Lung (tissue), 12 donors: Measurements from ENCODE around the gene ZNF30. TPM values are rescaled to one million over a fixed set of nuclear protein-coding genes. Genes with fewer than 3 reads are reported as not detected.
A peak's percentile ranks its signal among the peaks of the same experiment; 100 is the strongest.

ENCODE experiments used
- ATAC-seq: fragments of 200-7000 bp; cut with Tn5 transposase; one replicate; pipeline ENCODE4 v1.9.1; 2020; ENCODE audit warnings: moderate number of reproducible peaks; ENCODE audit not compliant: insufficient read depth, low FRiP score
- DNase-seq, 3 donors: peaks; one replicate each; pipeline ENCODE4 v3.0.0-alpha.2; 2013 to 2017
- H3K27ac ChIP-seq, 2 donors: one replicate each; pipeline ENCODE4 v1.5.1; 2013; ENCODE audit warnings: mild to moderate bottlenecking in 2 of 2, moderate library complexity in 2 of 2, control low read depth in 1 of 2, inconsistent platforms in 1 of 2, low read depth in 1 of 2, low read length in 1 of 2
- H3K27me3 ChIP-seq, 3 donors: one replicate each; pipeline ENCODE4 v1.5.1; 2013; ENCODE audit warnings: low read length in 2 of 3; ENCODE audit not compliant: control insufficient read depth in 3 of 3, insufficient read depth in 3 of 3
- H3K36me3 ChIP-seq, 4 donors: one replicate each; pipeline ENCODE4 v1.5.1; 2013; ENCODE audit warnings: low read length in 4 of 4, mild to moderate bottlenecking in 1 of 4, moderate library complexity in 1 of 4; ENCODE audit not compliant: control insufficient read depth in 4 of 4, insufficient read depth in 4 of 4
- H3K4me1 ChIP-seq, 5 donors: one replicate each; pipeline ENCODE4 v1.5.1; 2013; ENCODE audit warnings: low read length in 5 of 5, mild to moderate bottlenecking in 2 of 5, moderate library complexity in 1 of 5; ENCODE audit not compliant: control insufficient read depth in 5 of 5, insufficient read depth in 5 of 5
- H3K4me3 ChIP-seq: one replicate; pipeline ENCODE4 v1.5.1; 2013; ENCODE audit warnings: mild to moderate bottlenecking, control low read depth, moderate library complexity
- H3K9ac ChIP-seq, 2 donors: one replicate each; pipeline ENCODE4 v1.5.1; 2013; ENCODE audit warnings: low read length in 2 of 2, control low read depth in 1 of 2; ENCODE audit not compliant: insufficient read depth in 1 of 2
- H3K9me3 ChIP-seq, 4 donors: one replicate each; pipeline ENCODE4 v1.5.1; 2013; ENCODE audit warnings: low read length in 3 of 4, mild to moderate bottlenecking in 1 of 4, moderate library complexity in 1 of 4; ENCODE audit not compliant: control insufficient read depth in 4 of 4, insufficient read depth in 3 of 4
- WGBS, 2 donors: extraction: QIAGEN DNeasy Blood & Tissue Kit; methylation state at CpG; one replicate each; pipeline ENCODE4 v1.1.7; 2013; 5-methylcytosine and 5-hydroxymethylcytosine counted together
- polyA plus RNA-seq, 2 donors: library from polyadenylated mRNA; stranded (reverse); fragments of 200-250 nt; gene quantifications; one replicate each; pipeline ENCODE4 v1.2.1, GENCODE V29; 2013
- total RNA-seq, 2 donors: library from RNA; depleted of rRNA in 1 of 2; stranded (reverse); fragments of >200 nt in 1 of 2; gene quantifications; one replicate each; pipeline ENCODE4 v1.2.1, GENCODE V29; 2014 to 2021
- TF ChIP-seq, protein P1 (sequence below): IDR thresholded peaks from 2 replicates; pipeline ENCODE4 v1.5.1; 2012; ENCODE audit warnings: mild to moderate bottlenecking; ENCODE audit errors: control extremely low read depth, extremely low read depth
- donor health status: control.
- donor health status: control.
- donor health status: Bipolar disorder and iron deficiency.
- donor health status: healthy.
- donor health status: DM: yes; HTN: yes; CAD: no.

ZNF30 gene
- total and polyA plus RNA-seq, 4 donors: 1.5 to 5.5 (median 2.6) TPM

- Histone ChIP-seq H3K4me3 (no peak overlapping the region), H3K9me3 (peaks cover 15 to 52% (median 34%) of the 10 kb centered on the region in 4 donors), H3K36me3 (peaks cover 30 to 46% (median 39%) of the 10 kb centered on the region in 4 donors), H3K9ac (no peak overlapping the region), H3K4me1 (peaks cover 0 to 13% (median 6%) of the 10 kb centered on the region in 5 donors), H3K27me3 (no peaks in the 10 kb centered on the region), H3K27ac (peak overlapping the region in 1 of 2 donors; percentile 36)
- DNase-seq (no peak), ATAC-seq (no peak)
- TF ChIP-seq, protein P1, sequence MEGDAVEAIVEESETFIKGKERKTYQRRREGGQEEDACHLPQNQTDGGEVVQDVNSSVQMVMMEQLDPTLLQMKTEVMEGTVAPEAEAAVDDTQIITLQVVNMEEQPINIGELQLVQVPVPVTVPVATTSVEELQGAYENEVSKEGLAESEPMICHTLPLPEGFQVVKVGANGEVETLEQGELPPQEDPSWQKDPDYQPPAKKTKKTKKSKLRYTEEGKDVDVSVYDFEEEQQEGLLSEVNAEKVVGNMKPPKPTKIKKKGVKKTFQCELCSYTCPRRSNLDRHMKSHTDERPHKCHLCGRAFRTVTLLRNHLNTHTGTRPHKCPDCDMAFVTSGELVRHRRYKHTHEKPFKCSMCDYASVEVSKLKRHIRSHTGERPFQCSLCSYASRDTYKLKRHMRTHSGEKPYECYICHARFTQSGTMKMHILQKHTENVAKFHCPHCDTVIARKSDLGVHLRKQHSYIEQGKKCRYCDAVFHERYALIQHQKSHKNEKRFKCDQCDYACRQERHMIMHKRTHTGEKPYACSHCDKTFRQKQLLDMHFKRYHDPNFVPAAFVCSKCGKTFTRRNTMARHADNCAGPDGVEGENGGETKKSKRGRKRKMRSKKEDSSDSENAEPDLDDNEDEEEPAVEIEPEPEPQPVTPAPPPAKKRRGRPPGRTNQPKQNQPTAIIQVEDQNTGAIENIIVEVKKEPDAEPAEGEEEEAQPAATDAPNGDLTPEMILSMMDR: no peak
- WGBS, 2 donors: 95 to 96% methylated on average over 12 of the region's 12 CpGs
Measured at GRCh38 chr19:34960940-34961679, 34.4 kb downstream of the ZNF30 start.

GRCh38 chr19:34961775-34962686, 35.3 kb downstream of the ZNF30 start:
- peak overlapping the region; percentile 59 to 74 for H3K27ac ChIP-seq
- peaks cover 29 to 37% (median 33%) of the 10 kb centered on the region in 4 donors for H3K36me3 ChIP-seq
- ATAC-seq (no peak), DNase-seq (peak in 2 of 3 donors; percentile 27 to 60)
- TF ChIP-seq, protein P1: no peak
- 48 to 58% methylated on average over 5 of the region's 5 CpGs for WGBS, 2 donors
- peak overlapping the region; percentile 14 for H3K4me3 ChIP-seq
- peaks cover 15 to 47% (median 31%) of the 10 kb centered on the region in 4 donors for H3K9me3 ChIP-seq
- H3K4me1 ChIP-seq: peaks cover 0 to 13% (median 6%) of the 10 kb centered on the region in 5 donors
- H3K9ac ChIP-seq: peak overlapping the region in 1 of 2 donors; percentile 60
- no peaks in the 10 kb centered on the region for H3K27me3 ChIP-seq

DNA sequence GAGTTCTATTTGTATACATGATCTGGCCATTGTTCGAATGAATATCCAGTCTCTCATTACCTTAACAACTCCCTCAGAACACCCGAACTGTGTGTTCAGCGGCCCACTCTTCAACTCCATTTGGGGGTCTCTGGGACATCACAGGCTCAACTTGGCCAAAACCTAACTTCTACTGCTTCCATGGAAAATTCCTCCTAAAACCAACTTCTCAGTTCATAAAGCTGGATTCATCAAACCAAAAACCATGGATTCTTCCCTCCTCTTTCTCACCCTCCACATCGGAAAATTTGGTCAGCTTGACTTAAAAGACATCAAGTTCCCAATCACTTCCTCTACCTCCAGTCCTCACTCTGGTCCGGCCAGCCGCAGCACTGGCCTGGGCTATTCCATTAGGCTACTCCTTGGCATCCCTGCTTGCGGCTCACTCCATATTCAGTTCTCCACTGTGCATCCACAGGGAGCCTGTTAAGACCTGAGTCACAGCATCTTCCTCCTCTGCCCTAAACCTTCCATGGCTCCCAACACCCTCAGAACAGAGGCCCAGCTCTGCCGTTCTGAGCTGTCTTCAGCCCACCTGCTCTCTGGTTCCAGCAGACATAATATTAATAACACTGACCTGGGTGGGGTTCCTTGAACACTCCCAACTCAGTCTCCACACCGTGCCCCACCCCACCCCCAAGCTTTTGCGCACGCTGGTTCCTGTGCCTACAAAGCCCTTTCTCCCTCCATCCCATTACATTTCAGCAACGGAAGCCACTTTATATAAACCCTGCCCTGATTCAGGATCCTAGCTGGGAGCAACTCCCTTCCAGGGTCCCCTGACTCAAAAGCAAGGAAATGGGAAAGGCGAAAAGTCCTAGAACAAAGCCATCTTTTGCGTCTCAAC, 36.2 kb downstream of the ZNF30 start:
- Histone ChIP-seq H3K9me3 (peaks cover 8 to 44% (median 22%) of the 10 kb centered on the region in 4 donors), H3K27me3 (no peaks in the 10 kb centered on the region), H3K27ac (peak overlapping the region; percentile 62 to 74), H3K4me3 (peak overlapping the region; percentile 87), H3K4me1 (peaks cover 0 to 13% (median 6%) of the 10 kb centered on the region in 5 donors), H3K9ac (peak overlapping the region; percentile 61 to 62), H3K36me3 (peaks cover 22 to 28% (median 24%) of the 10 kb centered on the region in 4 donors)
- WGBS, 2 donors: 23% methylated on average over 14 of the region's 14 CpGs
- ATAC-seq (no peak), DNase-seq (peak in 2 of 3 donors; percentile 12 to 25)
- TF ChIP-seq, protein P1: no peak
